Subcutaneous abdominal adipose tissue (tissue), 5 donors: ENCODE data around the gene PTH2R.
"Not testable (repeated sequence)": the region's sequence is repeated elsewhere in the genome, so short reads cannot be mapped to it uniquely, and the experiment has no call there.

ENCODE experiments used
- H3K27ac ChIP-seq: one replicate; pipeline ENCODE4 v1.7.0; 2013; ENCODE audit warnings: low read depth, mild to moderate bottlenecking, inconsistent platforms, low read length, moderate library complexity
- H3K27me3 ChIP-seq, 5 donors: one replicate each; pipeline ENCODE4 v1.7.0; 2013; ENCODE audit warnings: low read length in 5 of 5, inconsistent platforms in 1 of 5; ENCODE audit not compliant: control insufficient read depth in 5 of 5, insufficient read depth in 4 of 5
- H3K36me3 ChIP-seq, 5 donors: one replicate each; pipeline ENCODE4 v1.7.0; 2013; ENCODE audit warnings: low read length in 5 of 5; ENCODE audit not compliant: control insufficient read depth in 5 of 5, insufficient read depth in 5 of 5
- H3K4me1 ChIP-seq, 5 donors: one replicate each; pipeline ENCODE4 v1.7.0; 2013; ENCODE audit warnings: low read length in 5 of 5, mild to moderate bottlenecking in 3 of 5, moderate library complexity in 1 of 5; ENCODE audit not compliant: control insufficient read depth in 5 of 5, insufficient read depth in 5 of 5
- H3K4me3 ChIP-seq, 5 donors: one replicate each; pipeline ENCODE4 v1.7.0; 2013; ENCODE audit warnings: low read length in 5 of 5, low read depth in 1 of 5
- H3K9ac ChIP-seq, 5 donors: one replicate each; pipeline ENCODE4 v1.7.0; 2013; ENCODE audit warnings: low read length in 5 of 5, mild to moderate bottlenecking in 4 of 5, moderate library complexity in 3 of 5
- H3K9me3 ChIP-seq, 5 donors: one replicate each; pipeline ENCODE4 v1.7.0; 2013; ENCODE audit warnings: low read length in 5 of 5; ENCODE audit not compliant: control insufficient read depth in 5 of 5
- donor health status: healthy.
- donor health status: healthy.
- donor health status: healthy.
- donor health status: healthy.
- donor health status: healthy.

Gene PTH2R

GRCh38 chr2:208441951-208442350, 35.4 kb downstream of the PTH2R start:
- no peak overlapping the region for H3K9ac ChIP-seq
- H3K4me1 ChIP-seq: no peaks in the 10 kb centered on the region
- no peak overlapping the region for H3K27ac ChIP-seq
- H3K36me3 ChIP-seq: no peaks in the 10 kb centered on the region
- H3K9me3 ChIP-seq: no peaks in the 10 kb centered on the region
- H3K27me3 ChIP-seq: no peaks in the 10 kb centered on the region
- H3K4me3 ChIP-seq: no peak overlapping the region

- not testable (repeated sequence) for H3K27me3 ChIP-seq, H3K9me3 ChIP-seq, H3K27ac ChIP-seq, H3K4me1 ChIP-seq, H3K4me3 ChIP-seq, H3K9ac ChIP-seq, H3K36me3 ChIP-seq
Observed at GRCh38 chr2:208447447-208447846, 40.9 kb downstream of the PTH2R start.

GRCh38 chr2:208451061-208451460, 44.5 kb downstream of the PTH2R start:
- H3K4me3 ChIP-seq: no peak overlapping the region
- no peaks in the 10 kb centered on the region for H3K9me3 ChIP-seq
- H3K9ac ChIP-seq: no peak overlapping the region
- no peaks in the 10 kb centered on the region for H3K27me3 ChIP-seq
- no peaks in the 10 kb centered on the region for H3K36me3 ChIP-seq
- no peak overlapping the region for H3K27ac ChIP-seq
- no peaks in the 10 kb centered on the region for H3K4me1 ChIP-seq

GRCh38 chr2:208454861-208455260, 48.3 kb downstream of the PTH2R start:
- no peak overlapping the region for H3K4me3 ChIP-seq
- H3K4me1 ChIP-seq: no peaks in the 10 kb centered on the region
- no peaks in the 10 kb centered on the region for H3K9me3 ChIP-seq
- H3K27ac ChIP-seq: no peak overlapping the region
- H3K9ac ChIP-seq: no peak overlapping the region
- H3K36me3 ChIP-seq: no peaks in the 10 kb centered on the region
- H3K27me3 ChIP-seq: no peaks in the 10 kb centered on the region

- H3K27me3 ChIP-seq: no peaks in the 10 kb centered on the region
- no peak overlapping the region for H3K4me3 ChIP-seq
- no peaks in the 10 kb centered on the region for H3K9me3 ChIP-seq
- H3K9ac ChIP-seq: no peak overlapping the region
- H3K4me1 ChIP-seq: no peaks in the 10 kb centered on the region
- no peaks in the 10 kb centered on the region for H3K36me3 ChIP-seq
- no peak overlapping the region for H3K27ac ChIP-seq
Observed at GRCh38 chr2:208463721-208464120, 57.1 kb downstream of the PTH2R start.

- H3K9ac ChIP-seq: no peak overlapping the region
- no peaks in the 10 kb centered on the region for H3K9me3 ChIP-seq
- H3K27me3 ChIP-seq: no peaks in the 10 kb centered on the region
- no peaks in the 10 kb centered on the region for H3K4me1 ChIP-seq
- H3K36me3 ChIP-seq: no peaks in the 10 kb centered on the region
- no peak overlapping the region for H3K4me3 ChIP-seq
- H3K27ac ChIP-seq: no peak overlapping the region
Observed at GRCh38 chr2:208464205-208464604, 57.6 kb downstream of the PTH2R start.

GRCh38 chr2:208466151-208466919, 59.7 kb downstream of the PTH2R start:
- H3K36me3 ChIP-seq: no peaks in the 10 kb centered on the region
- no peak overlapping the region for H3K9ac ChIP-seq
- peaks cover 0 to 2% (median 0%) of the 10 kb centered on the region in 5 donors for H3K9me3 ChIP-seq
- H3K4me3 ChIP-seq: no peak overlapping the region
- no peak overlapping the region for H3K27ac ChIP-seq
- H3K27me3 ChIP-seq: no peaks in the 10 kb centered on the region
- H3K4me1 ChIP-seq: no peaks in the 10 kb centered on the region

GRCh38 chr2:208466920-208467298, 60.3 kb downstream of the PTH2R start:
- H3K4me1 ChIP-seq: no peaks in the 10 kb centered on the region
- H3K36me3 ChIP-seq: no peaks in the 10 kb centered on the region
- H3K4me3 ChIP-seq: no peak overlapping the region
- no peaks in the 10 kb centered on the region for H3K27me3 ChIP-seq
- peaks cover 0 to 5% (median 0%) of the 10 kb centered on the region in 5 donors for H3K9me3 ChIP-seq
- no peak overlapping the region for H3K27ac ChIP-seq
- H3K9ac ChIP-seq: no peak overlapping the region

GRCh38 chr2:208467564-208467963, 61.0 kb downstream of the PTH2R start:
- Histone ChIP-seq H3K9ac (no peak overlapping the region), H3K4me1 (no peaks in the 10 kb centered on the region), H3K9me3 (peaks cover 0 to 5% (median 0%) of the 10 kb centered on the region in 5 donors), H3K27me3 (no peaks in the 10 kb centered on the region), H3K36me3 (no peaks in the 10 kb centered on the region), H3K4me3 (no peak overlapping the region), H3K27ac (no peak overlapping the region)

- H3K27ac ChIP-seq: no peak overlapping the region
- no peaks in the 10 kb centered on the region for H3K4me1 ChIP-seq
- H3K9me3 ChIP-seq: peaks cover 0 to 5% (median under 1%) of the 10 kb centered on the region in 5 donors
- H3K36me3 ChIP-seq: no peaks in the 10 kb centered on the region
- H3K9ac ChIP-seq: no peak overlapping the region
- H3K4me3 ChIP-seq: no peak overlapping the region
- H3K27me3 ChIP-seq: no peaks in the 10 kb centered on the region
Observed at GRCh38 chr2:208477741-208478140, 71.1 kb downstream of the PTH2R start.
